Esophagus squamous epithelium (tissue), 4 donors: Measurements from ENCODE around the gene COL27A1.

Experiments
- POLR2A ChIP-seq, 4 donors: fragments of 450-650 bp; IDR thresholded peaks; one replicate each; pipeline ENCODE4 v1.6.1; 2017; ENCODE audit warnings: antibody characterized with exemption in 4 of 4, mild to moderate bottlenecking in 4 of 4, moderate library complexity in 3 of 4
- TF ChIP-seq, protein P1 (sequence below), 6 experiments: fragments of 450-650 bp in 4 of 6; fragments of 200-600 bp in 2 of 6; sonication (generic) in 2 of 6; IDR thresholded peaks; one replicate each; pipeline ENCODE4 v1.5.1; 2016 to 2019; ENCODE audit warnings: antibody characterized with exemption in 6 of 6, mild to moderate bottlenecking in 4 of 6, moderate library complexity in 4 of 6

DNA sequence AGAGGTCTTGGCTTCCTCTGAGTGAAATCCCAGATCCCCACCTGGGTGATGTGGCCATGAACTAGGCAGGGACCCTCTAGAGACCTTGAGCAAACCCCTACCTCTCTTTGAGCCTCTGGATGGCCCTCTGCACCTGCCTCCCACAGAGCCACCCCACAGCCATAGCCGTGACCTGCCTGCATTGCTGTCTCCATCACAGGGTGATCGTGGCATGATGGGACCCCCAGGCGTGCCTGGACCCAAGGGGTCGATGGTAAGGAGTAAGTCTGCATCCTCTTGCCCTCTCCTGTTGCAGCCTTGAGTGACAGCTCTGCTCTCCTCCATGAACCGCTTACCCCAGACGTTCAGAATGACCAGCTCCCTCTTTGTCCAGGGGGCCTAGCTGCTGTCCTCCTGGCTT, 97.1 kb downstream of the COL27A1 start:
- no peak for TF ChIP-seq POLR2A (IDR thresholded peaks at IDR 0.05)
- TF ChIP-seq, protein P1, sequence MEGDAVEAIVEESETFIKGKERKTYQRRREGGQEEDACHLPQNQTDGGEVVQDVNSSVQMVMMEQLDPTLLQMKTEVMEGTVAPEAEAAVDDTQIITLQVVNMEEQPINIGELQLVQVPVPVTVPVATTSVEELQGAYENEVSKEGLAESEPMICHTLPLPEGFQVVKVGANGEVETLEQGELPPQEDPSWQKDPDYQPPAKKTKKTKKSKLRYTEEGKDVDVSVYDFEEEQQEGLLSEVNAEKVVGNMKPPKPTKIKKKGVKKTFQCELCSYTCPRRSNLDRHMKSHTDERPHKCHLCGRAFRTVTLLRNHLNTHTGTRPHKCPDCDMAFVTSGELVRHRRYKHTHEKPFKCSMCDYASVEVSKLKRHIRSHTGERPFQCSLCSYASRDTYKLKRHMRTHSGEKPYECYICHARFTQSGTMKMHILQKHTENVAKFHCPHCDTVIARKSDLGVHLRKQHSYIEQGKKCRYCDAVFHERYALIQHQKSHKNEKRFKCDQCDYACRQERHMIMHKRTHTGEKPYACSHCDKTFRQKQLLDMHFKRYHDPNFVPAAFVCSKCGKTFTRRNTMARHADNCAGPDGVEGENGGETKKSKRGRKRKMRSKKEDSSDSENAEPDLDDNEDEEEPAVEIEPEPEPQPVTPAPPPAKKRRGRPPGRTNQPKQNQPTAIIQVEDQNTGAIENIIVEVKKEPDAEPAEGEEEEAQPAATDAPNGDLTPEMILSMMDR (IDR thresholded peaks at IDR 0.05) = no peak
